Left renal pelvis (tissue), 4 donors: ENCODE measurements around the gene OTX1. TPM values are rescaled to one million over a fixed set of nuclear protein-coding genes. Genes with fewer than 3 reads are reported as not detected.
"Not testable (repeated sequence)": the region's sequence is repeated elsewhere in the genome, so short reads cannot be mapped to it uniquely, and the experiment has no call there.

Experiments used
- DNase-seq, 4 donors: peaks; one replicate each; pipeline ENCODE4 v3.0.0-alpha.2; 2013; ENCODE audit warnings: low read depth in 4 of 4, low spot score in 3 of 4
- polyA plus RNA-seq, 4 donors: library from polyadenylated mRNA; unstranded; fragments of 120-200 nt; gene quantifications; one replicate each; pipeline ENCODE4 v1.2.1, GENCODE V29; 2013; ENCODE audit not compliant: insufficient read length in 4 of 4

OTX1 gene
- polyA plus RNA-seq: under 1 TPM in 1 of 4 donors, not detected in 3; 0.08 TPM

GRCh38 chr2:63050334-63051041, at the start of gene OTX1:
TSS of gene OTX1 (plus strand) at chr2:63050830. CDS start at chr2:63052991, 2,161 bp downstream.
- no peak for DNase-seq

- DNase-seq: no peak
These were observed 49.1 kb upstream of the OTX1 start for GRCh38 chr2:63001576-63001975.

GRCh38 chr2:63003351-63003750, 47.3 kb upstream of the OTX1 start:
- no peak for DNase-seq

GRCh38 chr2:63007813-63008458, 42.7 kb upstream of the OTX1 start:
- DNase-seq: no peak

GRCh38 chr2:63008838-63009237, 41.8 kb upstream of the OTX1 start:
- DNase-seq: no peak

- no peak for DNase-seq
These were observed 41.1 kb upstream of the OTX1 start for GRCh38 chr2:63009490-63009889.

GRCh38 chr2:63012541-63012940, 38.1 kb upstream of the OTX1 start:
- DNase-seq: no peak

DNA sequence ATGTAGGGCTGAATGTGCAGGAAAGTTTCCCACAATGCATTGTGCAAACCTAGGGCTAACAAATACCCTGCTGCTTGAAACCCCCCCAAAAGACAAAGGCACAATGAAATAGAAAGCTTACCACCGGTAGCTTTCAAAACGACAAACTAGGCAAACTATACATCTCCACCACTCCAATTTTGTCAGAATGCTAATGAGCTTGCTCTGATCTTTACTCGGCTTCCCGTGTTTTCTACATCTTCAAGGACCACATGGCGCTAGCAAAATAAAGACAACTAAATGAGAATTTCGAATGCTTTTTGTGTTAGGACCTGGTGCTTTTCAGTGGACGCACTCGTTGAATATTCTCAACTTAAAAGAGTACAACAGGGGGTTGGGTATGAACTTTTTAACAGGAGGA, 37.2 kb upstream of the OTX1 start:
- no peak for DNase-seq

DNA sequence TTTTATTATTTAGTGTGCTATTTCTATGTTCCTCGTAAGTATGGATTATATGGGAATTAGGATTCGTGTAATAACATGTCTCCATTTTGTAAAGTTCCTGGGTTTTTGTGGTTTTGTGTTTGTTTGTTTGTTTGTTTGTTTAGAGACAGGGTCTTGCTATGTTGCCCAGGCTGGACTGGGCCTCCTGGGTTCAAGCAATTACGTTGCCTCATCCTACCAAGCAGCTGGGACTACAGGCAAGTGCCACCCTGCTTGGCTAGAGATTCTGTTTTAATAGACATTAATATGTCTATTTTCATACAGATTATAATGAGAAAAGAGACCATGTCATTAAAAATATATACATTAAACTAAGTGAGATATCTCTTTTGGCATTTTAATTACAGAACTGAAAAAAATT, 35.2 kb upstream of the OTX1 start:
- no peak for DNase-seq

DNA sequence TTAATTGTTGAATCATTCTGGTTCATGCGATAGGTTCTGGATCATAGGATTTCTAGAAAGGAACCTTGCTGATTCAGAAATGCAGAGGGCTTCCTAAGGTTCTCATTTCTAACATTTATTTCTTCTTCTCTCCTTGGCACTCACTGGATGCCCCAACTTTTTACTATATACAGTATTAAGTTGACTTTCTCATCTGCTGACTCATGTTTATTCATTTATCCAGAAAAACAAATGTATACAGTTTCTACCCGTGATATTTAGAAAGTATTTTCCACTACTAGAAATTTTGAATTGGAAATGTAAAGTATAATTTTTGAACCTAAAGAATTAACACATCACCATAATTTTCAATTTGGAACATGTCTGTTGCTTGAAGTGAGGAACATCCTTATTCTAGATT, 32.2 kb upstream of the OTX1 start:
- DNase-seq: no peak

GRCh38 chr2:63019686-63020085, 30.9 kb upstream of the OTX1 start:
- DNase-seq: not testable (repeated sequence)

GRCh38 chr2:63023444-63023843, 27.2 kb upstream of the OTX1 start:
- no peak for DNase-seq

DNA sequence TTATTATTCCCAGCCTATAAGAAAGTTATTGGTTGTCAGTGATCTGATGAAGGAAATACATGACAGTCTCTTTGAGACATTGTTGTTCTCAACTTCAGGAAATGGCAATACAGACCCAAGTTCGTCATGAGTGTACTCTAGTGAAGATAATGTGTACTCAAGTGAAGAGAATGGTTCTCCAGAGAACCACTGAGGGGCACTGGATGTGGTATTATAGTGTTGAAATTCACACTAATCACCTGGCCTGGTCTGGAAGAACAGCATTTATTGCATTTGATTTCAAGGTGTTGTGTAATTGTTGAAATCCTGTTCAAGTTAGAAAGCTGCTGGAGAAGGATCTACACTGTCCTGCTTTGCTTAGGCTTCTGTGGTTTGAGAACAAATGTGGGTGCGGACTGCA, 23.4 kb upstream of the OTX1 start:
- no peak for DNase-seq

GRCh38 chr2:63029058-63029457, 21.6 kb upstream of the OTX1 start:
- DNase-seq: no peak

DNA sequence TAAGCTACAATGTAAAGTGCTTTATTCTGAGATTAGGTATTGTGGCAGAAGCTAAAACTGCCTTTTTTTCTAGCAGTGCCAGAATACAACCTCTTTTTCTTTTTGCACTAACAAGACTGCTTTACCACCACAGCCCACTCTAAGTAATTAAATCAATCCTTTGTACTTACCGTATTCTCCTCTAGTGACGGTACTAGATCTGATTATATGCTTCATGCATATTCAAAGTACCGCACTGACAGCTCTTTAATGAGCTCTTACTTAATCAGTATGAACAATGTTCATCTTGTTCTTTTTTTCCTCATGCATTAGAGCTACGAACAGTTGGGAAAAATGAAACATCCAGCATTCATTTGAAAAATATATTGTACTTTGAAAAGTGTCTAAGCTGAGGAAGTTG, 16.1 kb upstream of the OTX1 start:
- no peak for DNase-seq

DNA sequence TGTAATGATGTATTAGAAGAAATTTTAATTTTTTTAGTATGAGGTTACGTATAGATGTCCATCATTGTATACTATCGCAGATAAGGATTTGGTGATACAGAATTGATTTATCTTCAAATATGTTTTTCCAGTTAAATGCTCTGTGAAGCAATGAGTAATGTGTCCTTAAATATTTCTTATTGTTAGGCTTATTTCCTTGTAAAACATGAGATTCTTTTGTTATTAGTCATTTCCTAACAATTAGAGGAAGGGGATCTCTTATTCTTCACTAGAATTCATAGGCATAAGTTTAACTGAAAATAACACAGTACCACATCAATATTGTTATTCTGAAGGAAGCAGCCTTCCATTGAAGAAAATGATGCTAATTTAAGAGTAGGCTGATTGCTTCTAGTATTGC, 15.5 kb upstream of the OTX1 start:
- DNase-seq: no peak

DNA sequence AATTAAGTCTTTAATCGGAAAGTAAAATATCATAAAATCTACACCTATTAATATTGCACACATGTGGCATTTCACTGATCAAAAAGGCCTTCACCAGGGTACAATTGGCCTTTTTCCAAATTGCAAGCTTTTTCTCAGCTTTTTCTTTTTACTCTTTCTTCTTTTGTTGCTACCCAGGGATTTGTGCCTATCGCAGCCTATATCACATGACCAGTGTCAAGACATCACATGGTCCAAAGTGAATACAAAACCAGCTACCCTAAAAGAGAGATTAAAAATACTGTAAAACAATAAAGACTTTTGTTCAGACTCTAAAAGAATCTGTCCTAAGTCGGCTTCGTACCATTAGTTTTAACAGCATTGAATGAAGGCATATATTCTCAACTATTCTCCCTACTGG, 15.0 kb upstream of the OTX1 start:
- DNase-seq: no peak

GRCh38 chr2:63038034-63038433, 12.6 kb upstream of the OTX1 start:
- DNase-seq: no peak

- no peak for DNase-seq
These were observed 10.0 kb upstream of the OTX1 start for GRCh38 chr2:63040586-63040985.

DNA sequence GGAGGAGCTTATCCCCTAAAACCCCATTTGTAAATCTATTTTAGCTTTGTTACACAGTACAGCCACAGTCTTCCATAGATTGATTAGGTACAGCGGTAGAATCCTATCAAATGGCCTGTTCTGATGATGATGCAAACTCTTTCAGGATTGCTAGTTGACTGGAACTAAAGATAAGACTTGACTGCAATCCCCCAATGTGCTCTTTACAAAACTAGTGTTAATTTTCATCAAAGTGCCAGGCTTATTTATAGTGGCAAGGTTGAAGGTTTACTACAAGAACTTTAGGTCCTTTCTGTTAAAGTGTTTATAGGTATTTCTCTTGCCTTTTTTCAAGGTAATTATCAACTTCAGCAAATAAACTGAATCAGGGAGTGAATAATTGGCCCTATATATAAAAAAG, 9.0 kb upstream of the OTX1 start:
- no peak for DNase-seq

GRCh38 chr2:63044362-63045327, 6.0 kb upstream of the OTX1 start:
- DNase-seq: no peak
